ENCODE results near the gene NUMBL.

Gene NUMBL

DNA sequence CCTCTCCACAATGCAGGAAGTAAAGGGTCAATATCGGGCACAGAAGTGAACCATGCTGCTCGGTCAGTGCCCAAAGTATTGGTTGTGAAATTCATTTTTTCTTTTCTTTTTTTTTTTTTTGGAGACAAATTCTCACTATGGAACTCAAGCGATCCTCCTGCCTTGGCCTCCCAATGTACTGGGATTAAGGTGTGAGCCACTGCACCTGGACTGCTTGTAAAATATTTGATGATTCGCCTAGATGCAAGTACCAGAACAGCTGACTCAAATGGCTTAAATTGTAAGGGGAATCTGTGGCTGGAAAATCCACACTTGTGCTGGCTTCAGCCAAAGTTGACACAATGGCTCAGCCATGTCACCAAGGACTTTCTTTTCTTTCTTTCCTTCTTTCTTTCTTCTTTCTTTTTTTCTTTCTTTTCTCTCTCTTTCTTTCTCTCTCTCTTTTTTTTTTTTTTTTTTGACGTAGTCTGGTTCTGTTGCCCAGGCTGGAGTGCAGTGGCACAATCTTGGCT, 43.7 kb downstream of the NUMBL start:
- no peak for TF ChIP-seq CTCF (conservative IDR thresholded peaks at IDR 0.05; ENCODE audit: low read depth)
- POLR2A ChIA-PET (ENCODE audit: low non-redundant PET): no interaction called here
- peak overlapping the region; percentile 65 for H3K27ac ChIP-seq
- CTCF ChIA-PET: interaction anchor here (1.6 kb wide), 1 partner anchor 12 kb away, joined by 12 read pairs; no protein-coding TSS in a partner anchor
- no peak for DNase-seq (ENCODE audit: low spot score)

DNA sequence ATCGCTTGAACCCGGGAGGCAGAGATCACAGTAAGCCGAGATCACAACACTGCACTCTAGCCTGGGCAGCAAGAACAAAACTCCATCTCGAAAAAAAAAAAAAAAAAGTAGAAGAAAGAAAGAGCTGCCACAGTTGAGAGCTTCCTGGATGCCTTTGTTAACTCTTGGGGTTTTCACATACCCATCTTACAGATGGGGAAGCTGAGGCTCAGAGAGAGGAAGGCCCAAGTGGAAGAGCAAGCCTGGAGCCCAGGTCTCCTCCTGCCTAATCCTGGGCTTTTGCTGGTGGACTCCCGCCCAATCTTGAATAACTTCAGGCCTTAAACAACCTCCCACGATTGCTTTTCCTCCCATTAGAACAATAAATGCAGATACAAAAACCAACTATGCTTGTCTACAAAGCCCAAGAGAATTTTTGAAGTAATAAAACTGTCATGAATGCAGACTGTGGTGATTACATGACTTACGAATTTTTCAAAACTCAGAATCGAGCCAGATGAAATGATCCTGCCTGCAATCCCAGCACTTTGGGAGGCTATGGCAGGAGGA, 47.6 kb downstream of the NUMBL start:
- H3K27ac ChIP-seq: no peak overlapping the region
- POLR2A ChIA-PET (ENCODE audit: low non-redundant PET): no interaction called here
- CTCF ChIA-PET: interaction anchor here (0.6 to 2.3 kb wide), 3 partner anchors 8 to 264 kb away, joined by 3 to 9 read pairs (median 3); no protein-coding TSS in a partner anchor
- no peak for DNase-seq (ENCODE audit: low spot score)
- TF ChIP-seq CTCF (conservative IDR thresholded peaks at IDR 0.05; ENCODE audit: low read depth): no peak

DNA sequence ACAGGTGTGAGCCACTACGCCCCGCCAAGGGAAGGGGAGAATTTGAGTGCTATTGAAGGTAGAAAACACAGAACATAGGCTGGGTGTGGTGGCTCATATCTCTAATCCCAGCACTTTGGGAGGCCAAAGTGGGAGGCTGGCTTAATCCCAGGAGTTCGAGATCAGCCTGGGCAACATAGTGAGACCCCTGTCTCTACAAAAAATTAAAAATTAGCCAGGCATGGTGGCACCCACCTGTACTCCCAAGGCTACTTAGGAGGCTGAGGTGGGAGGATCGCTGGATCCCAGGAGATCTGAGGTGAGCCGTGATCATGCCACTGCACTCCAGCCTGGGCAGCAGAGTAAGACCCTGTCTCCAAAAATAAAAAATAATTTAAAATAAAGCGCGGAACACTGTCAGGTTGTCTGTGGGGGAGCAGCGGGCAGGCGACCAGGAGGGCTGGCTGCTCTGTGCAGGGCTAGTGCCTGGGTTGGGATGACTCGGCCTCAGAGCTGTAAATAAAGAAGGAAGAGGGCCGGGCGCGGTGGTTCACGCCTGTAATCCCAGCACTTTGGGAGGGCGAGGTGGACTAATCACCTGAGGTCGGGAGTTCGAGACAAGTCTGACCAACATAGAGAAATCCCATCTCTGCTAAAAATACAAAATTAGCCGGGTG, 48.3 kb downstream of the NUMBL start:
- no peak overlapping the region for H3K27ac ChIP-seq
- POLR2A ChIA-PET (ENCODE audit: low non-redundant PET): no interaction called here
- DNase-seq (ENCODE audit: low spot score): no peak
- CTCF ChIA-PET: no interaction called here
- TF ChIP-seq CTCF (conservative IDR thresholded peaks at IDR 0.05; ENCODE audit: low read depth): no peak

DNA sequence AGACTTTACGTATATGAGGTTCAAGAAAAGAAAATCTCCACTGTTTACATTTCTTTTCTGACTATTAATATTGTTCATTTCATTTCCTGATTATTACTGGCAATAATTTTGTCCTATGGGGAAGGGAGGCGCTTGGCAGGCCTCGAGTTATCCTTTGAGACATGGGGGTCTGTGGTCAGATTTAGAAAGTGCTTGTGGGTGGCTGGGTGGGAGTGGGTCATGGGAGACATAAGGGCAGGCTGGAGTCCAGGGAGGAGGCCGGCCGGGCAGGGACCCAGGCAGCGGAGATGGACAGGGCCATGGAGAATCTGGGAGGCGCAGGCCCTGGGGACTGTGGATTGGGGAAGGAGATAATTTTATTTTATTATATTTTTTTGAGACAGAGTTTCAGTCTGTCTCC, 49.2 kb downstream of the NUMBL start:
- ChIA-PET POLR2A (ENCODE audit: low non-redundant PET) (no interaction called here), CTCF (no interaction called here)
- no peak for TF ChIP-seq CTCF (conservative IDR thresholded peaks at IDR 0.05; ENCODE audit: low read depth)
- no peak for DNase-seq (ENCODE audit: low spot score)
- H3K27ac ChIP-seq: no peak overlapping the region

- DNase-seq (ENCODE audit: low spot score): no peak
- ChIA-PET POLR2A (ENCODE audit: low non-redundant PET) (no interaction called here), CTCF (no interaction called here)
- H3K27ac ChIP-seq: no peak overlapping the region
- TF ChIP-seq CTCF (conservative IDR thresholded peaks at IDR 0.05; ENCODE audit: low read depth): no peak
Measured at GRCh38 chr19:40640744-40641143, 49.7 kb downstream of the NUMBL start.

DNA sequence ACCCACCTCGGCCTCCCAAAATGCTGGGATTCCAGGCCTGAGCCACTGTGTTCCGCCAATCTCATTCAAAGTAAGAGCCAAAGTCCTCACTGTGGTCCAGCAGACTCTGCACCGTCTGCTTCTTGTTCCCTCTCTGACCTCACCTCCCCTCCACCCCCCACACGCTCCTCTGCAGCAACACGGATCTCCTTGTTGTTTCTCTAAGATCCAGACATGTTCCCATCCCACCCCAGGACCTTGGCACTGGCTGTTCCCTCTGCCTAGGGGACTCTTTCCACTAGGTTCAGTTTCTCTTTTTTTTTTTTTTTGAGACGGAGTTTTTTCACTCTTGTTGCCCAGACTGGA, 50.8 kb downstream of the NUMBL start:
- no peak for DNase-seq (ENCODE audit: low spot score)
- ChIA-PET POLR2A (ENCODE audit: low non-redundant PET) (no interaction called here), CTCF (no interaction called here)
- no peak for TF ChIP-seq CTCF (conservative IDR thresholded peaks at IDR 0.05; ENCODE audit: low read depth)
- H3K27ac ChIP-seq: no peak overlapping the region
